NCI-H2107 (cell line): ENCODE data around the gene RAB33B.
"Not testable (repeated sequence)": the region's sequence is repeated elsewhere in the genome, so short reads cannot be mapped to it uniquely, and the experiment has no call there.

Experiments
- DNase-seq: peaks from one replicate; lab custom pipeline; 2025; lab: John Stamatoyannopoulos, UW

The RAB33B gene

GRCh38 chr4:139464512-139464911 is 10.6 kb downstream of the RAB33B start:
- not testable (repeated sequence) for DNase-seq

GRCh38 chr4:139465922-139466321 is 12.0 kb downstream of the RAB33B start:
- no peak for DNase-seq

GRCh38 chr4:139468756-139469155 is 14.8 kb downstream of the RAB33B start:
- DNase-seq: not testable (repeated sequence)

GRCh38 chr4:139469216-139469615 is 15.3 kb downstream of the RAB33B start:
- DNase-seq: no peak

- DNase-seq: no peak
Measured at GRCh38 chr4:139469869-139470268, 15.9 kb downstream of the RAB33B start.

- DNase-seq: no peak
Measured at GRCh38 chr4:139470295-139470694, 16.4 kb downstream of the RAB33B start.

GRCh38 chr4:139470997-139471665 is 17.2 kb downstream of the RAB33B start:
- DNase-seq: no peak

GRCh38 chr4:139472852-139473251 is 18.9 kb downstream of the RAB33B start:
- DNase-seq: no peak

GRCh38 chr4:139476363-139476762 is 22.4 kb downstream of the RAB33B start:
- DNase-seq: no peak

- no peak for DNase-seq
Measured at GRCh38 chr4:139481465-139481864, 27.5 kb downstream of the RAB33B start.

GRCh38 chr4:139483000-139483399 is 29.1 kb downstream of the RAB33B start:
- DNase-seq: no peak

- no peak for DNase-seq
Measured at GRCh38 chr4:139484783-139485311, 30.9 kb downstream of the RAB33B start.

- no peak for DNase-seq
Measured at GRCh38 chr4:139488442-139488841, 34.5 kb downstream of the RAB33B start.

- no peak for DNase-seq
Measured at GRCh38 chr4:139489638-139490037, 35.7 kb downstream of the RAB33B start.

GRCh38 chr4:139492429-139492828 is 38.5 kb downstream of the RAB33B start:
- DNase-seq: no peak

GRCh38 chr4:139493176-139493575 is 39.3 kb downstream of the RAB33B start:
- no peak for DNase-seq

GRCh38 chr4:139499186-139499585 is 45.3 kb downstream of the RAB33B start:
- DNase-seq: no peak

GRCh38 chr4:139501117-139501516 is 47.2 kb downstream of the RAB33B start:
- no peak for DNase-seq

- DNase-seq: no peak
Measured at GRCh38 chr4:139501527-139501926, 47.6 kb downstream of the RAB33B start.

- DNase-seq: no peak
Measured at GRCh38 chr4:139501927-139502899, 48.3 kb downstream of the RAB33B start.

- DNase-seq: no peak
Measured at GRCh38 chr4:139503622-139504166, 49.8 kb downstream of the RAB33B start.

- DNase-seq: no peak
Measured at GRCh38 chr4:139506774-139507173, 52.9 kb downstream of the RAB33B start.
